GM19025 (cell line): ENCODE measurements around the gene FGFR4.
"Not testable (repeated sequence)": the region's sequence is repeated elsewhere in the genome, so short reads cannot be mapped to it uniquely, and the experiment has no call there.

Experiments used
- ATAC-seq: cut with Tn5 transposase; IDR thresholded peaks from one replicate; pipeline ENCODE4 v1.9.1; 2021; ENCODE audit warnings: mild to moderate bottlenecking, low read depth, moderate library complexity; ENCODE audit not compliant: unreplicated experiment

The FGFR4 gene

GRCh38 chr5:177086654-177087397 lies at the start of gene FGFR4:
FGFR4 (plus strand) TSS chr5:177086915; CDS start chr5:177089603, 2,688 bp downstream.
- peak; percentile 65 for ATAC-seq

- no peak for ATAC-seq
Measured at GRCh38 chr5:177036921-177037320, 49.8 kb upstream of the FGFR4 start.

DNA sequence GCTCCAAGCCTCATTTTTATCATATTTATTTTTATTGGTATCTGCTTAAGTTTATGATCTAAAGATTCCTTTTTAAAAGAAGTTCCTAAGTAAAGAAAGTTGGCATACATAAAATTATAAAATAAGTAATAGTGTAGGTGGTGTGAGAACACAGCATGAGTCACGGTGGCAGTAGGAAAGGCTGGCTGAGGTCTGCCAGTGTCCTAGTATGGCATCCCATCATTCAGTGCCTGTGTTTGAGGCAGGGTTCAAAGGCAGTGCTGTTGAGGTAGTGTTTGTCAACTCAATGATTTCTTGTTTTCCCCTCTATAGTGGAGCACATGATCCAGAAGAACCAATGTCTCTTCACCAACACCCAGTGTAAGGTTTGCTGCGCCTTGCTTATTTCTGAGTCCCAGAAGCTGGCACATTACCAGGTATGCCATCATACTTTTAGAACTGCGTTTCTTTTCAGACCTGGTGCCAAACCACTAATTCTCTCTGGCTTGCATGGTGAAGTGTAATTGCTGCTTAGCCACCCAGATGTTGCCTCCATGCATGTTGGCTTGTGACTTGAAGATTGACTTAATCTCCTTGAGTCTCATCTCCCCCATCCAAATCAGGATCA lies 45.8 kb upstream of the FGFR4 start:
- ATAC-seq, result no peak

- ATAC-seq, result no peak
Measured at GRCh38 chr5:177041936-177042335, 44.8 kb upstream of the FGFR4 start.

DNA sequence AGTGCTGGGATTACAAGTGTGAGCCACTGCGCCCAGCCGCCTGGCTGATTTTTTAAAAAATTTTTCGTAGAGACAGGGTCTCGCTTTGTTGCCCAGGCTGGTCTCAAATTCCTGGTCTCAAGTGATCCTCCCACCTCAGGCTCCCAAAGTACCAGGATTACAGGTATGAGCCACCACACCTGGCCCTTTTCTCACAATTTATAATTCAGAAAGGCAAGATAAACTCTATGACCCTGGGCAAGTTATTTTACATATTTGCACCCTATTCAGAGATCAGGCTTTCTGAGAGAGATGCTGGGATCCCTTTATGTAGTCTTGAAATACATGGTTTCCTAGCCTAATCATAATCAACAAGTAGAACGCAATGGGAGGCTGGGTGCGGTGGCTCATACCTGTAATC lies 43.6 kb upstream of the FGFR4 start:
- ATAC-seq, result no peak

- ATAC-seq, result no peak
Measured at GRCh38 chr5:177043958-177044357, 42.8 kb upstream of the FGFR4 start.

DNA sequence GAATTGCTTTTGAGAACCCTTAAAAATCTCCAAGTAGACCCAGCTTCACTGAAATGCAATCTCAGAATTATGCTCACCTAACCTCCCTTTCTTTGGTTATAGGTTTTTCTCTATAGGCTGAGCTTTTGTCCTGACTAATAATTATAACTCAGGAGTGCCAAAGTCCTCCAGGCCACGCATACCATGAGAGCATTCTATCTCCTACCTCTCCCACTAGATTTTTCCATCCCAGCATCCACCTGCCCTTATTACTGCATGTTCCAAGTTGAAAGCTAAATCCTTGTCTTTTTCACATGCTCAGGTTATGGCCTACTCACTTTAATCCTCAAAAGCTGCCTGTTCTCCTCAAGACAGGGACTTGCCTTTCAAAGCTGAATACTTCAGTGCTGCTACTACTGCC lies 42.1 kb upstream of the FGFR4 start:
- no peak for ATAC-seq

- ATAC-seq, result no peak
Measured at GRCh38 chr5:177045631-177046030, 41.1 kb upstream of the FGFR4 start.

DNA sequence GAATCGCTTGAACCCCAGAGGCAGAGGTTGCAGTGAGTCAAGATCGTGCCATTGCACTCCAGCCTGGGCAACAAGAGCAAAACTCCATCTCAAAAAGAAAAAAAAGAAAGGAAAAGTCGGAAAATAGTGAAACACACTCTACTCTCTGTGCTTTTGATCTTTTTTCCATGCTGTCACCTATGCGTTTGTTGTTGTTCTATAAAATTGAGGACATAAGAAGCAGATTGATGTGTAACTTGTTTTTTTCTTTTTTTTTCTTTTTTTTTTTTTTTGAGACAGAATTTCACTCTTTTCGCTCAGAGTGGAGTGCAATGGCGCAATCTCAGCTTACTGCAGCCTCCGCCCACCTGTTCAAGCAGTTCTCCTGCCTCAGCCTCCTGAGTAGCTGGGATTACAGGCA lies 38.2 kb upstream of the FGFR4 start:
- not testable (repeated sequence) for ATAC-seq

DNA sequence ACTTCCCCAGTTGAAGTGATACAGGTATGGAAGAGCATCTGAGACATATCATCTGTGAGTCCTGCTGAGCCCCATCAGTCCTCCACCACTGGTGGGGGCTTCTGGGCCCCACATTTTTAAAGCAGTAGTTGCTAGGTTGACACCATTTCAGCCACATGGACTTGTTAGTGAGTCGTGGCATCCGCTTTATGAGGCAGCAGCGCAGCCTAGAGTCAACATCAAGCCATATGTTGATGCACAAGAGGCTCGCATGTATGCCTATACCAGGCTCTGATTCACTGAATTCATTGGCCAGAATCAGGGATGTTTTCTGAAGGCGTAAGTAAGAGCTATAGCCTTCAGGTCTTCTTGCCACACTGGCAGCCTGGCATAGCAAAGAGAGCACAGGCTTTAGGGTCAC lies 37.4 kb upstream of the FGFR4 start:
- no peak for ATAC-seq

- no peak for ATAC-seq
Measured at GRCh38 chr5:177064500-177065277, 22.0 kb upstream of the FGFR4 start.

DNA sequence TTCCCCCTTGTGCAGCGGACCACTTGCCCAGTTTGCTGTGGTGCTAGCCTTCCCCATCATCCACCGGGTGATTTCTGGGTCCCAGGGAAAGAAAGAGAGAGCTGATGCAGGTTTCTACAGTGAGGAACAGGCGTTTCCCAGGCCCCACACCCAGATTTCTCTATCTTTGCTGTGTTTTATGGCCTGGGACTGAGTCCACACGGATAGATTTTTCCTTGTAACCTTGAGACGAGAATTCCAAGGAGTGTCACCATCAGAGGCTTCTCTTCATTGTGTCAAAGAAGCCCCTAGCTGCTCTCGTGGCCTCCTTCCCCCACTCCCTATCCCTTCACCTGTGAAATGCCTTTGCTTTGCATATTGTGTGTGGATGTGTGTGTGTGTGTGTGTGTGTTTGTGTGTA lies 21.2 kb upstream of the FGFR4 start:
- ATAC-seq, result no peak

DNA sequence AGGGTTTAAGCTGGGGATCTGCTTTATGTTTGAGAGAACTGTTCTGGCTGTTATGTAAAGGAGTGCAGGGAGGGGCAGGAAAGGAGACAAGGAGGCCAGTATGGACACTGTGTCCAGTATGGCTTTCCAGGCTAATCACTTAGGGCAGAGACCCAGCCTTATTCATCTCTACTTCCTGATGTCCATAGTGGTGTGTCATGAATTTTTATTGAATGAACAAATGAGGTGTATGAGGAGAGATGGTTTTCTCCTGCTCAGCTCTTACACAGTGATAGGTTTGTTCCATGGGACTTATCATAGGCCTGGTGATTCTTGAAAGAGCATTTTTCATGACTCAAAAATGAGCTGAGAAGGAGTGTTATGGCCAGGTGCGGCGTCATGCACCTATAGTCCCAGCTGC lies 20.5 kb upstream of the FGFR4 start:
- ATAC-seq, result no peak

DNA sequence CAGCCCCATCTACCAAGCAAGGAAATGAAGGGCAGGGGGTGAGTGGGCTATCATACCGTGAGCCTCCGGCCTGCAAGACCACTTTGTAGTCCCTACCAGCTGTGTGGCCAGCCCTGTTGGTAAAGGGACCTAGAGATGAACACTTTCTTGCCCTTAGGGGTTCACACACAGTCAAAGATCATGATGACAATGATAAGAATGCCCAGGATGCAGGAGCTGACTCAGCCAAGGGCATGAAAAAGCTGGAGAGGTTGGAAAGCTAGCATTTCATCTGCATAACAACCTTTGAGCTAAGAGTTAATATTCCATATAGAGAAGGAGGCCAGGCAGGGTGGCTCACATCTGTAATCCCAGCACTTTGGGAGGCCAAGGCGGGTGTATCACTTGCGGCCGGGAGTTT lies 19.2 kb upstream of the FGFR4 start:
- ATAC-seq, result no peak

- no peak for ATAC-seq
Measured at GRCh38 chr5:177070536-177071191, 16.1 kb upstream of the FGFR4 start.

GRCh38 chr5:177071666-177072385 lies 14.9 kb upstream of the FGFR4 start:
- peak; percentile 45 for ATAC-seq

DNA sequence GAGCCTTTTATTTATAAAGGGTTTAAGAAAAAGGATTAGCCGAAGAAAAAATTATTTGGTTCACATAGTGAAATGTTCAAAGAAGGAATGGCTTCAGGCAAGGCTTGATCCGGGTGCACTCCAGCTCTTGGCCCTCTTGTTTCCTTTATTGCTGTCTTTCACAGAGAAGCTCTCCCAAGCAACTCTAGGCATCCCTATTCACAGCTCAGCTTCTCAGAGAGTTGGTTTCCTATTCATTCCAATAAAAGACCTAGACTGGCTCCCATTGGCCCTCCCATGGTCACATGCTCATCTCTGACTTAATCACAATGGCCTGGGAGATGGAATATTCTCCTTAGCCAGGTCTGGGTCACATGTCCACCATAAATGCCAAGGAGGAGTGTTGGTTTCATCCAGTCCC lies 9.4 kb upstream of the FGFR4 start:
- no peak for ATAC-seq

GRCh38 chr5:177079606-177080005 lies 7.1 kb upstream of the FGFR4 start:
- ATAC-seq, result no peak

DNA sequence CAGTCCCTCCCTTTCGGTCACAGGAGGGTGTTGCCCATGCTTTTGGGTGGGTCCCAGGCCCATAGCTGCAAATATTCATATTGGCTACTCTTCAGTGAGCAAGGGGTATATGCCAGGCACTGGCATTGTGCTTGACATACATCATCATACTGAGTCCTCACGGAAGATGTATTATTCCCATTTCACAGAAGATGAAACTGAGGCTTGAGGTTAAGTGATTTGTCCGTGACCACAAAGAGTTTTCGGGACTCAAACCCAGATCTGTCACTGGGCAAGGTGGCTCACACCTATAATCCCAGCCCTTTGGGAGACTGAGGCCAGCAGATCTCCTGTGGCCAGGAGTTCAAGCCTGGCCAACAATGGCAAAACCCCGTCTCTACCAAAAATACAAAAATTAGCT lies 6.5 kb upstream of the FGFR4 start:
- ATAC-seq, result no peak

DNA sequence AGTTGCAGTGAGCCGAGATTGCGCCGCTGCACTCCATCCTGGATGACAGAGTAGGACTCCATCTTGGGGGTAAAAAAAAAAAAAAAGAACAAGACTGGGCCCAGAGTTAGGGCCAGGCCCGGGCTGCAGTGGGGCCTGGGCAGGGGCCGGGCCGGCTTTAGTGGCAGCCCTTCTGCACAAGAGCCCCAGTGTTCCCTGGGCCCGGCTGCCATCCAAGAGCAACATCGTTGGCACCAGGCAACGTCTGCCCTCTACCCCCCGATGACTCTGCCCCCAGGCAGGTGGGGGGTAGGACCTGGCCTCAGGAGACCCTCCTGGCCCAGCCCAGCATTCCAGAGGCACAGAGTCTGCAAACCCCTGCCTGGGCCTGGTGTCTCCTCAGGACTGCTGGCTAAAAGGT lies 4.9 kb upstream of the FGFR4 start:
- ATAC-seq, result no peak
